WERI-Rb-1 (cell line): Measurements from ENCODE around the gene TAF1D.

Experiments used
- DNase-seq: peaks from one replicate; pipeline ENCODE4 v3.0.0-alpha.2; 2020
- H3K27ac ChIP-seq: fragments of 250-450 bp; sonication (Bioruptor Pico); 2 replicates; pipeline ENCODE4 v1.5.1; 2020; ENCODE audit warnings: mild to moderate bottlenecking, moderate library complexity
- H3K27me3 ChIP-seq: fragments of 250-450 bp; sonication (Bioruptor Pico); 2 replicates; pipeline ENCODE4 v1.5.1; 2021; ENCODE audit warnings: mild to moderate bottlenecking, low read depth, moderate library complexity; ENCODE audit not compliant: insufficient read depth, severe bottlenecking
- H3K36me3 ChIP-seq: fragments of 250-450 bp; sonication (Bioruptor Pico); 2 replicates; pipeline ENCODE4 v1.5.1; 2020; ENCODE audit warnings: mild to moderate bottlenecking, moderate library complexity
- H3K4me3 ChIP-seq: 2 replicates; pipeline ENCODE4 v1.5.1; 2011; ENCODE audit warnings: low read depth, mild to moderate bottlenecking, control low read depth, low read length
- H3K9me3 ChIP-seq: fragments of 250-450 bp; sonication (Bioruptor Pico); 2 replicates; pipeline ENCODE4 v1.5.1; 2021; ENCODE audit warnings: mild to moderate bottlenecking, moderate library complexity; ENCODE audit not compliant: severe bottlenecking
- TF ChIP-seq, protein P1 (sequence below): IDR thresholded peaks from 2 replicates; pipeline ENCODE4 v1.5.1; 2011; ENCODE audit warnings: low read depth, mild to moderate bottlenecking, control low read depth, inconsistent platforms, low read length

TAF1D gene

DNA sequence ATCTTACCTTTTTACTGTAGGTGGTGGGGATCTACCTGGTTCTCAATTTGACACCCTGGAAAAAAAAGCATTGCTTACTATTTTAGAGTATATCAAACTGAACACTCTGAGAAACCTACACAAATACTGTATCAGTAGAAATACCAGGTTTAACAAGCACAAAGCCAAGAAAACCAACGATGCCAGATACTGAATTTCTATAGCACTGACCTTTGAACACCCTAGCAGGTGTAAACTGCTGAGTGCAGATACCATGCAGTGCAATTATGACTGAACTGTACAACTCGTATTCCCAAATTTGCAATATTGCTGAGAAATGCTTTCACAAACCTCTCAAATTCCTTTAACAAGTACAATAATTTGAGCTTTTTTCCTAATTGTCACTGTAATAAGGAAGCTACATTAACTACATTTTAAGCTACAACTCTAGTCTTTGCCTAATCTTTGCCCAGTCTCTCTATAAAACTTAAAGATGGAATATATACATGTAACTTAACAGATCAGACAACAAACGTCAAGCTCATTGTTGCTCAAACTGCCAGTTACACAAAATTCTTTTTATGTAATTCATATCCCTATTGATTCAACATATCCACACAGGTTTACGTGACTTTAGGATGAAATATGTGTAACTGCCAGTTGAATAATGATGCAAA lies 8.9 kb downstream of the TAF1D start:
- TF ChIP-seq, protein P1, sequence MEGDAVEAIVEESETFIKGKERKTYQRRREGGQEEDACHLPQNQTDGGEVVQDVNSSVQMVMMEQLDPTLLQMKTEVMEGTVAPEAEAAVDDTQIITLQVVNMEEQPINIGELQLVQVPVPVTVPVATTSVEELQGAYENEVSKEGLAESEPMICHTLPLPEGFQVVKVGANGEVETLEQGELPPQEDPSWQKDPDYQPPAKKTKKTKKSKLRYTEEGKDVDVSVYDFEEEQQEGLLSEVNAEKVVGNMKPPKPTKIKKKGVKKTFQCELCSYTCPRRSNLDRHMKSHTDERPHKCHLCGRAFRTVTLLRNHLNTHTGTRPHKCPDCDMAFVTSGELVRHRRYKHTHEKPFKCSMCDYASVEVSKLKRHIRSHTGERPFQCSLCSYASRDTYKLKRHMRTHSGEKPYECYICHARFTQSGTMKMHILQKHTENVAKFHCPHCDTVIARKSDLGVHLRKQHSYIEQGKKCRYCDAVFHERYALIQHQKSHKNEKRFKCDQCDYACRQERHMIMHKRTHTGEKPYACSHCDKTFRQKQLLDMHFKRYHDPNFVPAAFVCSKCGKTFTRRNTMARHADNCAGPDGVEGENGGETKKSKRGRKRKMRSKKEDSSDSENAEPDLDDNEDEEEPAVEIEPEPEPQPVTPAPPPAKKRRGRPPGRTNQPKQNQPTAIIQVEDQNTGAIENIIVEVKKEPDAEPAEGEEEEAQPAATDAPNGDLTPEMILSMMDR: no peak
- no peak overlapping the region for H3K4me3 ChIP-seq
- peaks cover 99% of the 10 kb centered on the region for H3K36me3 ChIP-seq
- H3K27me3 ChIP-seq: no peaks in the 10 kb centered on the region
- DNase-seq: no peak
- no peak overlapping the region for H3K27ac ChIP-seq
- H3K9me3 ChIP-seq: no peaks in the 10 kb centered on the region

DNA sequence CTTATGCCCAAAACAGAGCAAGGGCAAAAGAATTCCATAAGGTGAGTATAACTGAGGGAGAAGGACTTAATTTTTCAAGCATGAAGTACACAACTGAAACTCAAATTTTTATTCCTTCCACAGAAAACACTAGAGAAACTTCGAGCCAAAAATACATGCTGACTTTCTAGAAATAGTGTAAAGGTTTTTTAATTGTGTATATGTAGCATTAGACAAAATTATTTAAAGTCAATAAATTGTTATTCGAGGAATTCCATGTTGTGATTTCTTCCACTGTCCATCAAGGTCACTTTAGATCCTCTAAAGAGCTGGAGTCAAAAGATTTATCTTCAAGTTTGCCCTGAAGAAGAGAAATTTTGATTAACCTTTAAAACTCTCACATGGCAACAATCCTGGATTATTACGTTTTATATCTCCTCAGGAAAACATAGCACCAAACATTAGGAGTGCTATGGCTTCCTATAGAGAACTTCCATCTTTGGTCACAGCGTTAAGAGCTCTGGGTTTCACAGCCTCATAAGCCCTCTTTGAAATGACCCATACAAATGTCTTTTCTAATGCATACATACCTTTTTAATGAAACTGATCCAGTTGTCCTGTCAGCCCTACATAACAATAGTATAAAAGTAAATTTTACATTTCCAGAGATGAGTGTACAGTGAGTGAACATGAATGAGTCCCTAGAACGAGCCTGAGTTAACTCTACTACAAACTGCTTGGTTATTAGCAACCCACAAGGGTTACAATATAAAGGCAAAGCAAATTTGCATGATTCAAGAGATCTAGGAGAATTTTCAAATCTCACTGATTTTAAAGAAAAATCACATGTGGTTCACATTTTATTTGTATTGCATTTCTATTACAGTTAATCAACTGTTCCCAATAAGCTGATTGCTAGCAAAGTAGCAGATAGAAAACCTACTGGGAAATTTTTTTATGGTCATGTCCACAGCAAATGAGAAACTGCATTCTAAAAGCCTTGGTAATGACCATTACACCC lies 10.9 kb downstream of the TAF1D start:
- DNase-seq: no peak
- TF ChIP-seq, protein P1: no peak
- H3K27ac ChIP-seq: no peak overlapping the region
- no peak overlapping the region for H3K4me3 ChIP-seq
- H3K9me3 ChIP-seq: no peaks in the 10 kb centered on the region
- H3K27me3 ChIP-seq: no peaks in the 10 kb centered on the region
- H3K36me3 ChIP-seq: peaks cover 99% of the 10 kb centered on the region

DNA sequence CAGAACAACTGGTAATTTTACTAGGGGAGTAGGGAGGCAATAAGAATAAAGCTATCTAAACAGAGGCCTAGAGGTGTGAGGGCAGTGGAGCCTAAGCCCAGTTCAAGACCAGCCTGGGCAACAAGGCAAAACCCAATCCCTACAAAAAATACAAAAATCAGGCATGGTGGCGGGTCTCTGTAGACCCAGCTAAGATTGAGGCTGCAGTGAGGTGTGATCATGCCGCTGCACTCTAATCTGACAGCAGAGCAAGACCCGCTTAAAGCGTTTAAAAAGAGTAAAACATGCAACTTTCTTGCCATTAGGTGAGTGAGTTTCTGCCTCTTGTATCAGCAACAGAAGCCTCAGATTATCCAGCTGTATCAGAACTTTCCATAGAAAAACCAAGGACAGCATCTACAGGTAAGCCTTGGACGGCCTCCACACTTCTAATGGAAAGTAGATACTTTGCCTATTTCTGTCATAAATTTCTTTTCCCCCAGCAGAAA lies 12.1 kb downstream of the TAF1D start:
- H3K9me3 ChIP-seq: no peaks in the 10 kb centered on the region
- no peak overlapping the region for H3K27ac ChIP-seq
- no peaks in the 10 kb centered on the region for H3K27me3 ChIP-seq
- TF ChIP-seq, protein P1: no peak
- no peak for DNase-seq
- H3K36me3 ChIP-seq: peaks cover 99% of the 10 kb centered on the region
- no peak overlapping the region for H3K4me3 ChIP-seq

DNA sequence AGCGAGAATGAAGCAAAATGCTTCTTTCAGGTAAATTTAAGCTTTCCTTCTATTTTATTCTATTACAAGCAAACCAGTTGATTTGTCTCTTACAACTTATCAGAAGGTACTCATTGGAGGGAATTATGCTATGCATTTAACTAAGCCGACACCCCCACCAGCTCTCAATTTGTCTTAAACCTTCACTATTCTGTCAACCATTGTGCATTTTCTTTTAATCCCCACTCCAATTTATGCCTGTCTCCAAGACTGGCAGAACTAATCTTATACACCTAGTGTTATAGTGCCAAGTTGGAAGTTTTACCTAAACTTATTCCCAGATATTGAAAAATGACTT lies 12.5 kb downstream of the TAF1D start:
- Histone ChIP-seq H3K9me3 (no peaks in the 10 kb centered on the region), H3K36me3 (peaks cover 97% of the 10 kb centered on the region), H3K4me3 (no peak overlapping the region), H3K27ac (no peak overlapping the region), H3K27me3 (no peaks in the 10 kb centered on the region)
- TF ChIP-seq, protein P1: no peak
- no peak for DNase-seq

DNA sequence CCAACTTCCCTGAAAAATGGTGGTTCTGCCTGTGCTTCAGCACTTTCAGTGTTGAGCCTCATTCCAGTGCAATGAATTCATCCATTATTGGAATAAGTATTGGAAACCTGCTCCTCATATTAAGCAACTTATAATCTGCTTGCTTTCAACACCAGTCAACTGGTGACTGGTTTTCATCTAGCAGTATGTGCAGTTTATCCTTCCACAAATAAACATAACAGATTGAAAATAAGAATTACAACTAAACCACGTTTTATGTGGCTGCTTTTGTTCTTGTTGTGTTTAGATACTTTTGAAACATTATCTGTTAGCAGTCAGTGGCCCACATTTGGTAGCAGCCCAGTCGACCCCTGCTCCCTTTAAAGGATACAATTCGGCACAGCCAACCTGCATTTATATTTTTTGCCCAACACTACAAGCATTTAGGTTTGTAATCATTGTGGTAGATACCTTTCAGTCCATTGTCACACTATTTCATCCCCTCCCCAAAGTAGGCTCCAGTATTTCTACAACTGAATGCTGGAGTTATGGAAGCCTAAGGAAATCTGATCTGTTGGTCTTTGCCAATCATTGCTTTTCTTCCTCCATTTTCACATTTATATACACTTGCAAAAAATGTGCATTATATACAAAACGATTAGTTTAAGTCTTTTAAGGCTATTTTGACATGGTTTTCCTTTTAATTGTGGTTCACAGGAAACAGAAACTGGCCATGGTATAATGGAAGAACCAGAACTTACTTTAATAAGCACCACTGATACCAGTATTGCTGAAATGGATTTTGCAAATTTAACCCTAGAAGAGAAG lies 13.1 kb downstream of the TAF1D start:
- H3K36me3 ChIP-seq: peaks cover 97% of the 10 kb centered on the region
- TF ChIP-seq, protein P1: no peak
- H3K27me3 ChIP-seq: no peaks in the 10 kb centered on the region
- DNase-seq: no peak
- H3K27ac ChIP-seq: no peak overlapping the region
- no peaks in the 10 kb centered on the region for H3K9me3 ChIP-seq
- no peak overlapping the region for H3K4me3 ChIP-seq
